T-helper 1 cell (primary cell): Measurements from ENCODE around the gene CGA.

Experiments used
- DNase-seq, 5 donors: peaks; one replicate each; pipeline ENCODE4 v3.0.0-alpha.2; 2012 to 2020

CGA gene

GRCh38 chr6:87088076-87088475 lies 6.8 kb downstream of the CGA start:
- DNase-seq, result no peak

- no peak for DNase-seq
Observed at GRCh38 chr6:87082160-87082721, 12.7 kb downstream of the CGA start.

- peak; percentile 9 to 39 (median 17) for DNase-seq
Observed at GRCh38 chr6:87078983-87079616, 15.8 kb downstream of the CGA start.

- DNase-seq, result no peak
Observed at GRCh38 chr6:87075168-87075567, 19.7 kb downstream of the CGA start.

GRCh38 chr6:87074101-87074621 lies 20.7 kb downstream of the CGA start:
- no peak for DNase-seq

GRCh38 chr6:87071683-87072082 lies 23.2 kb downstream of the CGA start:
- no peak for DNase-seq

- no peak for DNase-seq
Observed at GRCh38 chr6:87070741-87071140, 24.2 kb downstream of the CGA start.

GRCh38 chr6:87068795-87069194 lies 26.1 kb downstream of the CGA start:
- DNase-seq, result no peak

- peak in 3 of 5 donors; percentile 9 to 48 (median 13) for DNase-seq
Observed at GRCh38 chr6:87066449-87067333, 28.2 kb downstream of the CGA start.

- DNase-seq, result no peak
Observed at GRCh38 chr6:87065117-87065516, 29.8 kb downstream of the CGA start.

- no peak for DNase-seq
Observed at GRCh38 chr6:87059943-87060342, 35.0 kb downstream of the CGA start.

- no peak for DNase-seq
Observed at GRCh38 chr6:87054143-87054833, 40.6 kb downstream of the CGA start.

GRCh38 chr6:87053312-87053711 lies 41.6 kb downstream of the CGA start:
- DNase-seq, result no peak

- DNase-seq, result no peak
Observed at GRCh38 chr6:87049779-87050178, 45.1 kb downstream of the CGA start.

- DNase-seq, result no peak
Observed at GRCh38 chr6:87045521-87046075, 49.3 kb downstream of the CGA start.

- DNase-seq, result no peak
Observed at GRCh38 chr6:87040729-87041128, 54.2 kb downstream of the CGA start.
